K562 (cell line): Measurements from ENCODE around the gene ERMP1. TPM values are rescaled to one million over a fixed set of nuclear protein-coding genes. Genes with fewer than 3 reads are reported as not detected.

ENCODE experiments used
- EP400 ChIP-seq: fragments of 450-650 bp; IDR thresholded peaks from 2 replicates; pipeline ENCODE4 v1.6.1; 2017; ENCODE audit warnings: antibody characterized with exemption, mild to moderate bottlenecking, moderate library complexity
- ETS2 ChIP-seq: IDR thresholded peaks from 2 replicates; pipeline ENCODE4 v1.6.1; 2016; ENCODE audit warnings: borderline replicate concordance, missing genetic modification characterization, mild to moderate bottlenecking, moderate library complexity, missing compliant biosample characterization; ENCODE audit not compliant: poor library complexity, severe bottlenecking
- ETV5 ChIP-seq: sonication (generic); formaldehyde crosslinking; IDR thresholded peaks from 2 replicates; pipeline ENCODE4 v1.4.0; 2020; ENCODE audit warnings: low read depth, mild to moderate bottlenecking, missing genetic modification reagents
- GABPB1 ChIP-seq: sonication (generic); formaldehyde crosslinking; IDR thresholded peaks from 2 replicates; pipeline ENCODE4 v1.8.0; 2022; ENCODE audit warnings: mild to moderate bottlenecking, missing genetic modification reagents
- IRF2 ChIP-seq: sonication (generic); formaldehyde crosslinking; IDR thresholded peaks from 2 replicates; pipeline ENCODE4 v1.8.1; 2022; ENCODE audit warnings: mild to moderate bottlenecking, missing genetic modification reagents
- KDM2B ChIP-seq: fragments of 250-450 bp; sonication (Bioruptor Pico); IDR thresholded peaks from 2 replicates; pipeline ENCODE4 v1.8.0; 2021; ENCODE audit warnings: mild to moderate bottlenecking, moderate library complexity
- KLF16 ChIP-seq: IDR thresholded peaks from 2 replicates; pipeline ENCODE4 v1.6.1; 2016; ENCODE audit warnings: antibody characterized with exemption
- L3MBTL2 ChIP-seq: fragments of 450-650 bp; IDR thresholded peaks from 2 replicates; pipeline ENCODE4 v1.6.1; 2016; ENCODE audit warnings: mild to moderate bottlenecking, moderate library complexity
- MCM3 ChIP-seq: fragments of 450-650 bp; IDR thresholded peaks from 2 replicates; pipeline ENCODE4 v1.6.1; 2016
- PRPF4 ChIP-seq: fragments of 200-400 bp; formaldehyde crosslinking; IDR thresholded peaks from one replicate; pipeline ENCODE4 v1.6.1; 2017; ENCODE audit warnings: low read length, low read depth, mild to moderate bottlenecking; ENCODE audit not compliant: insufficient read depth, poor library complexity, severe bottlenecking
- RNF219 ChIP-seq: fragments of 250-450 bp; sonication (Bioruptor Pico); IDR thresholded peaks from 2 replicates; pipeline ENCODE4 v1.5.0; 2022; ENCODE audit warnings: mild to moderate bottlenecking
- RREB1 ChIP-seq: fragments of 250-450 bp; sonication (Bioruptor Pico); IDR thresholded peaks from 2 replicates; pipeline ENCODE4 v1.4.0; 2020
- SMAD1 ChIP-seq: fragments of 150-350 bp; IDR thresholded peaks from 2 replicates; pipeline ENCODE4 v1.6.1; 2014; ENCODE audit warnings: low read length, low read depth; ENCODE audit not compliant: partially characterized antibody
- YY1 ChIP-seq, 3 experiments: IDR thresholded peaks; 2 replicates each; pipeline ENCODE4 v1.6.1; 2011; ENCODE audit warnings: low read length in 2 of 3, mild to moderate bottlenecking in 2 of 3, moderate library complexity in 2 of 3, borderline replicate concordance in 1 of 3, control low read depth in 1 of 3, low read depth in 1 of 3; ENCODE audit not compliant: insufficient read depth in 3 of 3, insufficient replicate concordance in 2 of 3, control insufficient read depth in 1 of 3, insufficient read length in 1 of 3; ENCODE audit errors: extremely low read depth in 1 of 3
- ZNF212 ChIP-seq: fragments of 450-650 bp; formaldehyde crosslinking; IDR thresholded peaks from 2 replicates; pipeline ENCODE4 v1.4.0; 2020; ENCODE audit warnings: mild to moderate bottlenecking
- ZNF639 ChIP-seq, 2 experiments: fragments of 200-800 bp in 1 of 2; sonication (Bioruptor generic) in 1 of 2; sonication (generic) in 1 of 2; formaldehyde crosslinking in 1 of 2; IDR thresholded peaks in 1 of 2; conservative IDR thresholded peaks in 1 of 2; 2 replicates each; pipeline versions ENCODE4 v1.5.0 to v1.6.1; 2016 to 2020; ENCODE audit warnings: missing compliant biosample characterization in 1 of 2, missing genetic modification characterization in 1 of 2, missing genetic modification reagents in 1 of 2
- polyA plus RNA-seq, 8 experiments: library from polyadenylated mRNA; depleted of rRNA in 4 of 8; stranded (reverse) in 5 of 8; unstranded in 3 of 8; fragments of >200 nt; fragmentation: Nextera tagmentation in 2 of 8; fragmentation: Illumina TruSeq in 1 of 8; extraction: Ambion mirVana in 2 of 8; extraction: Trizol in 1 of 8; gene quantifications; 2 replicates each; pipeline versions ENCODE4 v1.2.1 to v1.2.3, GENCODE V29; 2011 to 2014; ENCODE audit warnings: inconsistent platforms in 1 of 8, missing spikeins in 1 of 8
- total RNA-seq, 7 experiments: library from RNA; depleted of rRNA in 6 of 7; stranded (reverse); fragments of >200 nt in 6 of 7; fragmentation: Illumina TruSeq in 2 of 7; extraction: Trizol in 2 of 7; gene quantifications; 2 replicates each; pipeline versions ENCODE4 v1.2.1 to v1.2.3, GENCODE V29; 2011 to 2021; ENCODE audit warnings: low replicate concordance in 1 of 7

ERMP1 gene
- total and polyA plus RNA-seq, 9 of the 15 experiments (the other 6 are each of a cell fraction or from before 2014, with no cell fraction given) = 2.5 to 26.3 (median 12.6) TPM

- no peak for TF ChIP-seq SMAD1
- no peak for TF ChIP-seq ETV5 (CRISPR knock-in tag)
- no peak for TF ChIP-seq YY1 (IDR thresholded peaks at IDR 0.05; ENCODE audit: borderline replicate concordance in 1 of 3, control insufficient read depth in 1 of 3, extremely low read depth in 1 of 3, insufficient read depth in 3 of 3, insufficient read length in 1 of 3, insufficient replicate concordance in 2 of 3, low read depth in 1 of 3, low read length in 2 of 3)
- peak; percentile 92 for TF ChIP-seq L3MBTL2
- no peak for TF ChIP-seq KDM2B (CRISPR knock-in tag)
- TF ChIP-seq RNF219 = no peak
- TF ChIP-seq IRF2 = no peak
- TF ChIP-seq ZNF212 (CRISPR knock-in tag) = no peak
- TF ChIP-seq GABPB1 (CRISPR knock-in tag) = no peak
- 0 out of 2 replicates have a peak, but pooled peaks have one; percentile 31 for TF ChIP-seq RREB1 (CRISPR knock-in tag)
- peak; percentile 21; the same call in 1 of the 2 replicates for TF ChIP-seq EP400
- no peak for TF ChIP-seq PRPF4
- TF ChIP-seq MCM3 = no peak
- TF ChIP-seq KLF16 = peak; percentile 47; the same call in 1 of the 2 replicates
- TF ChIP-seq ZNF639 (CRISPR knock-in tag; conservative IDR thresholded peaks at IDR 0.05 in 1 of 2, IDR thresholded peaks at IDR 0.05 in 1 of 2) = peak in 1 of 2 experiments; percentile 61; a peak in 1 of 4 replicates
- no peak for TF ChIP-seq ETS2 (tag)
Measured at GRCh38 chr9:5869315-5870019, 36.5 kb upstream of the ERMP1 start (continued).
